Liver (tissue), 3 donors: ENCODE results near the gene CLEC16A.

Experiments used
- HNF4A ChIP-seq, 2 donors: conservative IDR thresholded peaks; 2 replicates each; pipeline ENCODE4 v1.6.1; 2016; ENCODE audit warnings: antibody characterized with exemption in 2 of 2, mild to moderate bottlenecking in 2 of 2
- SP1 ChIP-seq: IDR thresholded peaks from 2 replicates; pipeline ENCODE4 v1.6.1; 2018; ENCODE audit warnings: antibody characterized with exemption, mild to moderate bottlenecking
- YY1 ChIP-seq: IDR thresholded peaks from 2 replicates; pipeline ENCODE4 v1.6.1; 2016; ENCODE audit warnings: antibody characterized with exemption, mild to moderate bottlenecking
- TF ChIP-seq, protein P1 (sequence below): fragments of 150-350 bp; IDR thresholded peaks from 2 replicates; pipeline ENCODE4 v1.5.1; 2017; ENCODE audit warnings: improper control_type of control experiment, low read depth, low read length; ENCODE audit not compliant: missing input control
- TF ChIP-seq, protein P2 (sequence below): IDR thresholded peaks from 2 replicates; pipeline ENCODE4 v1.6.1; 2016; ENCODE audit warnings: antibody characterized with exemption
- TF ChIP-seq, protein P3 (sequence below): IDR thresholded peaks from 2 replicates; pipeline ENCODE4 v1.6.1; 2016; ENCODE audit warnings: antibody characterized with exemption
- donor health status: healthy.
- donor health status: healthy.

DNA sequence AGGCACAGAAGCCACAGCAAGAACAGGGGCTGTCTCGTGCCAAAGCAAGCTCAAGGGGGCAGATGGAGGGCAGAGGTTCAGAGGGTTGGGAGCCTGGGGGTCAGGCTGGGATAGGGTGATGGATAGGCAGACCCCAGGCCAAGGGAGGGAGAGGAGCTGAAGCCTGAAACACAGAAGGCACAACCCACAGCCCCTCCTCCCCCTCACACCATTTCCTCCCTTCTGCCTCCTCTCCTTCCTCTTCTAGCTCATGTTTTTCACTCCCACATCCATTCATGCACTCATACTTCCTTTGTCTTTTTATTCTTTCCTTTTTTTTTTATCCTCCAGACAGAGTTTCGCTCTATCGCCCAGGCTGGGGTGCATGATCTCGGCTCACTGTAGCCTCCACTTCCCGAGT, 250.5 kb downstream of the CLEC16A start:
- TF ChIP-seq, protein P1, sequence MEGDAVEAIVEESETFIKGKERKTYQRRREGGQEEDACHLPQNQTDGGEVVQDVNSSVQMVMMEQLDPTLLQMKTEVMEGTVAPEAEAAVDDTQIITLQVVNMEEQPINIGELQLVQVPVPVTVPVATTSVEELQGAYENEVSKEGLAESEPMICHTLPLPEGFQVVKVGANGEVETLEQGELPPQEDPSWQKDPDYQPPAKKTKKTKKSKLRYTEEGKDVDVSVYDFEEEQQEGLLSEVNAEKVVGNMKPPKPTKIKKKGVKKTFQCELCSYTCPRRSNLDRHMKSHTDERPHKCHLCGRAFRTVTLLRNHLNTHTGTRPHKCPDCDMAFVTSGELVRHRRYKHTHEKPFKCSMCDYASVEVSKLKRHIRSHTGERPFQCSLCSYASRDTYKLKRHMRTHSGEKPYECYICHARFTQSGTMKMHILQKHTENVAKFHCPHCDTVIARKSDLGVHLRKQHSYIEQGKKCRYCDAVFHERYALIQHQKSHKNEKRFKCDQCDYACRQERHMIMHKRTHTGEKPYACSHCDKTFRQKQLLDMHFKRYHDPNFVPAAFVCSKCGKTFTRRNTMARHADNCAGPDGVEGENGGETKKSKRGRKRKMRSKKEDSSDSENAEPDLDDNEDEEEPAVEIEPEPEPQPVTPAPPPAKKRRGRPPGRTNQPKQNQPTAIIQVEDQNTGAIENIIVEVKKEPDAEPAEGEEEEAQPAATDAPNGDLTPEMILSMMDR = no peak
- TF ChIP-seq YY1 (no peak), SP1 (no peak), HNF4A (conservative IDR thresholded peaks at IDR 0.05) (no peak)
- TF ChIP-seq, protein P2, sequence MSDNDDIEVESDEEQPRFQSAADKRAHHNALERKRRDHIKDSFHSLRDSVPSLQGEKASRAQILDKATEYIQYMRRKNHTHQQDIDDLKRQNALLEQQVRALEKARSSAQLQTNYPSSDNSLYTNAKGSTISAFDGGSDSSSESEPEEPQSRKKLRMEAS = no peak
- TF ChIP-seq, protein P3, sequence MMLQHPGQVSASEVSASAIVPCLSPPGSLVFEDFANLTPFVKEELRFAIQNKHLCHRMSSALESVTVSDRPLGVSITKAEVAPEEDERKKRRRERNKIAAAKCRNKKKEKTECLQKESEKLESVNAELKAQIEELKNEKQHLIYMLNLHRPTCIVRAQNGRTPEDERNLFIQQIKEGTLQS = no peak
